Stimulated activated CD8-positive, alpha-beta memory T cell treated with anti-CD3 and anti-CD28 coated beads, Interleukin-7, amount 100 ng/mL, for 48 hours (primary cell): ENCODE data around the gene ATP8B1.

Source experiments
- DNase-seq, 2 donors: peaks; one replicate each; pipeline ENCODE4 v3.0.0-alpha.2; 2020; ENCODE audit warnings: low read depth in 1 of 2; ENCODE audit errors: extremely low read depth in 1 of 2

ATP8B1 gene

GRCh38 chr18:57819671-57820460 lies 16.8 kb upstream of the ATP8B1 start:
- DNase-seq = no peak

GRCh38 chr18:57819119-57819518 lies 16.0 kb upstream of the ATP8B1 start:
- no peak for DNase-seq

- DNase-seq = no peak
Observed at GRCh38 chr18:57816208-57816954, 13.3 kb upstream of the ATP8B1 start.

GRCh38 chr18:57814555-57814954 lies 11.4 kb upstream of the ATP8B1 start:
- no peak for DNase-seq

GRCh38 chr18:57813245-57813644 lies 10.1 kb upstream of the ATP8B1 start:
- no peak for DNase-seq

- no peak for DNase-seq
Observed at GRCh38 chr18:57812126-57812477, 9.0 kb upstream of the ATP8B1 start.

GRCh38 chr18:57811477-57812125 lies 8.5 kb upstream of the ATP8B1 start:
- DNase-seq = no peak

GRCh38 chr18:57809190-57809589 lies 6.1 kb upstream of the ATP8B1 start:
- no peak for DNase-seq

- DNase-seq = no peak
Observed at GRCh38 chr18:57807336-57808117, 4.4 kb upstream of the ATP8B1 start.

- DNase-seq = no peak
Observed at GRCh38 chr18:57806978-57807285, 3.8 kb upstream of the ATP8B1 start.

- no peak for DNase-seq
Observed at GRCh38 chr18:57806201-57806977, 3.3 kb upstream of the ATP8B1 start.

GRCh38 chr18:57805117-57805516 lies 2.0 kb upstream of the ATP8B1 start:
- DNase-seq = no peak

GRCh38 chr18:57804557-57804956 lies 1.4 kb upstream of the ATP8B1 start:
- DNase-seq = no peak

- DNase-seq = no peak
Observed at GRCh38 chr18:57802213-57803102, 657 bp downstream of the ATP8B1 start.

- no peak for DNase-seq
Observed at GRCh38 chr18:57801761-57802212, 1.3 kb downstream of the ATP8B1 start.

GRCh38 chr18:57801325-57801724 lies 1.8 kb downstream of the ATP8B1 start:
- no peak for DNase-seq

- DNase-seq = no peak
Observed at GRCh38 chr18:57798713-57799373, 4.3 kb downstream of the ATP8B1 start.

GRCh38 chr18:57797209-57797651 lies 5.9 kb downstream of the ATP8B1 start:
- no peak for DNase-seq
